IMR-90 (cell line): Measurements from ENCODE around the gene BUB1B. TPM values are rescaled to one million over a fixed set of nuclear protein-coding genes. Genes with fewer than 3 reads are reported as not detected.
"Not testable (repeated sequence)": the region's sequence is repeated elsewhere in the genome, so short reads cannot be mapped to it uniquely, and the experiment has no call there.

Source experiments
- ATAC-seq: fragments of 200-7000 bp; cut with Tn5 transposase; 2 replicates; pipeline ENCODE4 v1.9.1; 2020; ENCODE audit warnings: low read depth, mild to moderate bottlenecking, moderate library complexity
- BruUV-seq: library from RNA; stranded (reverse); fragments of 400-500 nt; replicated peaks from 2 replicates; lab custom pipeline; 2021; lab: Mats Ljungman, UMichigan
- CTCF ChIA-PET: fragments of 300-600 bp; formaldehyde crosslinking; extraction: SDS; loops from one replicate; lab custom pipeline; 2021; ENCODE audit warnings: antibody characterized with exemption; lab: Yijun Ruan, JAX
- POLR2A ChIA-PET: fragments of 300-600 bp; sonication (Branson Sonifier 250); formaldehyde crosslinking; loops from one replicate; lab custom pipeline; 2022; ENCODE audit warnings: antibody characterized with exemption; ENCODE audit not compliant: unreplicated experiment; lab: Charles Lee
- DNase-seq: peaks from one replicate; pipeline ENCODE4 v3.0.0; 2013
- H2AFZ ChIP-seq: replicated peaks from 2 replicates; pipeline ENCODE3; 2013; ENCODE audit warnings: low read length, mild to moderate bottlenecking; ENCODE audit not compliant: poor library complexity
- H2AK5ac ChIP-seq: 2 replicates; pipeline ENCODE4 v1.6.1; 2013; ENCODE audit warnings: low read depth, low read length, inconsistent platforms
- H2AK9ac ChIP-seq: replicated peaks from 2 replicates; pipeline ENCODE3; 2013; ENCODE audit warnings: mild to moderate bottlenecking, low read depth, low read length, moderate library complexity; ENCODE audit not compliant: poor library complexity
- H2BK120ac ChIP-seq: 2 replicates; pipeline ENCODE4 v1.6.1; 2013; ENCODE audit warnings: low read depth, low read length, inconsistent platforms
- H2BK15ac ChIP-seq: 3 replicates; pipeline ENCODE4 v1.6.1; 2013; ENCODE audit warnings: low read depth, low read length, inconsistent platforms
- H2BK20ac ChIP-seq: 2 replicates; pipeline ENCODE4 v1.6.1; 2013; ENCODE audit warnings: low read depth, mild to moderate bottlenecking, inconsistent platforms, low read length, moderate library complexity
- H2BK5ac ChIP-seq: 2 replicates; pipeline ENCODE4 v1.6.1; 2013; ENCODE audit warnings: mild to moderate bottlenecking, low read depth, low read length, inconsistent platforms; ENCODE audit not compliant: poor library complexity, severe bottlenecking
- H3K14ac ChIP-seq: replicated peaks from 2 replicates; pipeline ENCODE4 v1.6.1; 2013; ENCODE audit warnings: low read depth, low read length, inconsistent platforms
- H3K18ac ChIP-seq: 2 replicates; pipeline ENCODE4 v1.6.1; 2013; ENCODE audit warnings: low read depth, low read length, control low read depth
- H3K23ac ChIP-seq: 2 replicates; pipeline ENCODE4 v1.6.1; 2013; ENCODE audit warnings: low read depth, low read length, inconsistent platforms
- H3K27ac ChIP-seq: 2 replicates; pipeline ENCODE4 v1.5.1; 2013; ENCODE audit warnings: mild to moderate bottlenecking, control low read depth, low read length; ENCODE audit not compliant: insufficient read depth
- H3K27me3 ChIP-seq: 2 replicates; pipeline ENCODE4 v1.6.1; 2013; ENCODE audit warnings: low read length; ENCODE audit not compliant: control insufficient read depth, insufficient read depth
- H3K36me3 ChIP-seq: 2 replicates; pipeline ENCODE4 v1.6.1; 2013; ENCODE audit warnings: low read length, mixed read lengths; ENCODE audit not compliant: control insufficient read depth, insufficient read depth
- H3K4ac ChIP-seq: 2 replicates; pipeline ENCODE4 v1.6.1; 2013; ENCODE audit warnings: low read depth, low read length, inconsistent platforms
- H3K4me1 ChIP-seq: 2 replicates; pipeline ENCODE4 v1.6.1; 2013; ENCODE audit warnings: low read length, mixed read lengths; ENCODE audit not compliant: control insufficient read depth, insufficient read depth
- H3K4me2 ChIP-seq: 2 replicates; pipeline ENCODE4 v1.6.1; 2013; ENCODE audit warnings: low read depth, mild to moderate bottlenecking, control low read depth, low read length, moderate library complexity
- H3K4me3 ChIP-seq: 2 replicates; pipeline ENCODE4 v1.5.1; 2013; ENCODE audit warnings: low read depth, mild to moderate bottlenecking, control low read depth, low read length, moderate library complexity; ENCODE audit not compliant: insufficient read depth
- H3K56ac ChIP-seq: 2 replicates; pipeline ENCODE4 v1.6.1; 2013; ENCODE audit warnings: low read length, inconsistent platforms; ENCODE audit not compliant: insufficient read depth; ENCODE audit errors: extremely low read depth
- H3K79me1 ChIP-seq, 2 experiments: 2 replicates each; pipeline ENCODE4 v1.6.1; 2013; ENCODE audit warnings: low read length in 2 of 2, inconsistent platforms in 1 of 2, low read depth in 1 of 2
- H3K9ac ChIP-seq: 2 replicates; pipeline ENCODE4 v1.6.1; 2013; ENCODE audit warnings: low read depth, low read length, control low read depth
- H3K9me1 ChIP-seq: 2 replicates; pipeline ENCODE4 v1.6.1; 2013; ENCODE audit warnings: low read length, inconsistent platforms; ENCODE audit not compliant: insufficient read depth
- H3K9me3 ChIP-seq: 2 replicates; pipeline ENCODE4 v1.6.1; 2013; ENCODE audit warnings: low read length; ENCODE audit not compliant: control insufficient read depth, insufficient read depth
- H4K20me1 ChIP-seq: 2 replicates; pipeline ENCODE4 v1.6.1; 2013; ENCODE audit warnings: low read length, inconsistent platforms; ENCODE audit not compliant: insufficient read depth
- H4K5ac ChIP-seq: 2 replicates; pipeline ENCODE4 v1.6.1; 2013; ENCODE audit warnings: mild to moderate bottlenecking, low read depth, low read length, control low read depth
- H4K8ac ChIP-seq, 2 experiments: 2 replicates each; pipeline ENCODE4 v1.6.1; 2013; ENCODE audit warnings: low read depth in 2 of 2, low read length in 2 of 2, control low read depth in 1 of 2, inconsistent platforms in 1 of 2
- H4K91ac ChIP-seq: 2 replicates; pipeline ENCODE4 v1.6.1; 2013; ENCODE audit warnings: low read depth, low read length, inconsistent platforms; ENCODE audit not compliant: insufficient read depth
- BHLHE40 ChIP-seq: fragments of 150-350 bp; IDR thresholded peaks from 2 replicates; pipeline ENCODE4 v1.6.1; 2016; ENCODE audit warnings: mild to moderate bottlenecking, low read depth, low read length
- CEBPB ChIP-seq: IDR thresholded peaks from 2 replicates; pipeline ENCODE4 v1.6.1; 2012; ENCODE audit warnings: low read depth, low read length, improper control_type of control experiment
- FOS ChIP-seq: fragments of 150-350 bp; IDR thresholded peaks from 2 replicates; pipeline ENCODE4 v1.6.1; 2016; ENCODE audit warnings: low read depth, low read length
- MAFK ChIP-seq: IDR thresholded peaks from 2 replicates; pipeline ENCODE4 v1.6.1; 2012; ENCODE audit warnings: low read depth, low read length, improper control_type of control experiment
- MXI1 ChIP-seq: IDR thresholded peaks from 2 replicates; pipeline ENCODE4 v1.6.1; 2012; ENCODE audit warnings: low read depth, mild to moderate bottlenecking, low read length, moderate library complexity, borderline replicate concordance
- NFE2L2 ChIP-seq: fragments of 150-350 bp; IDR thresholded peaks from 2 replicates; pipeline ENCODE4 v1.6.1; 2016; ENCODE audit warnings: low read depth, mild to moderate bottlenecking, low read length
- RAD21 ChIP-seq: IDR thresholded peaks from 2 replicates; pipeline ENCODE4 v1.6.1; 2012; ENCODE audit warnings: low read length, improper control_type of control experiment
- SMC3 ChIP-seq: fragments of 150-350 bp; IDR thresholded peaks from 2 replicates; pipeline ENCODE4 v1.6.1; 2016; ENCODE audit warnings: low read depth, mild to moderate bottlenecking, antibody characterized with exemption, low read length, moderate library complexity
- WGBS, 2 experiments: methylation state at CpG; one replicate each; pipeline versions ENCODE4 v1.1.5 to v1.1.7; 2013; ENCODE audit warnings: missing lambda C conversion rate in 2 of 2; ENCODE audit not compliant: insufficient read length in 1 of 2; ENCODE audit errors: extremely low coverage in 2 of 2; 5-methylcytosine and 5-hydroxymethylcytosine counted together
- dilution Hi-C: fragments of 300-500 bp; cut with HindIII; formaldehyde crosslinking; loops from one replicate; pipeline ENCODE4 v1.14.3; 2018; ENCODE audit warnings: low sequenced_read_pairs; ENCODE audit not compliant: unreplicated experiment
- in situ Hi-C: fragments of 300-500 bp; cut with MboI; formaldehyde crosslinking; loops from 3 replicates; pipeline ENCODE4 v1.14.3; 2019; ENCODE audit warnings: low sequenced_read_pairs, inconsistent platforms, mixed read lengths
- intact Hi-C: fragments of 100-400 bp; cut with micrococcal nuclease; formaldehyde crosslinking; loops from 2 replicates; pipeline ENCODE4 v1.10.0; 2022
- polyA plus RNA-seq, 3 experiments: library from polyadenylated mRNA; depleted of rRNA; stranded (reverse); fragments of >200 nt; gene quantifications; 2 replicates each; pipeline ENCODE4 v1.2.3, GENCODE V29; 2012; ENCODE audit warnings: low replicate concordance in 1 of 3
- total RNA-seq: library from RNA; depleted of rRNA; stranded (reverse); fragments of >200 nt; gene quantifications from 2 replicates; pipeline ENCODE4 v1.2.3, GENCODE V29; 2012
- TF ChIP-seq, protein P1 (sequence below): fragments of 150-350 bp; IDR thresholded peaks from 2 replicates; pipeline ENCODE4 v1.6.1; 2017; ENCODE audit warnings: mild to moderate bottlenecking, antibody characterized with exemption, low read length, low read depth

BUB1B gene
- total and polyA plus RNA-seq, 2 of the 4 experiments (the other 2 are of a cell fraction): 15.6 to 24.7 TPM

DNA sequence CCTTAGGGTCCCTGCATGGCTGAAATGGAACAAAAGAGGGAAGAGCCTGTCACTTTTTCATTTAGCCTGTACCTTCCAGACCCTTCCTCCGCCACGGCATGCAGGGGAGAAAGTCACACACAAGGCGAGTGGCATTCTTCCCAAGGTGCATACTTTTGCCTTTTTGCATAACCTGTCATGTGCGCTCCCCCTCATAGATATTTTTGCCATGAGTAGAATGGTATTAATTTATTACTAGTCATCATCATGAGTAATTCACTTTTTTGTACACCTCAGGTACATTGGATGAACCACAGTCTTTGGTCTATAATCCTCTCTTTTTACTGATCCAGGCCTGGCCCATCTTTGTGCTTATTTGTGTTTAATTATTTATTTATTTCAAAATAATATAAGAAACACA is 8.9 kb upstream of the BUB1B start:
- no peak overlapping the region for H2BK5ac ChIP-seq
- ATAC-seq (no peak), DNase-seq (no peak)
- no peaks in the 10 kb centered on the region for H4K20me1 ChIP-seq
- H3K79me1 ChIP-seq: no peaks in the 10 kb centered on the region
- no peaks in the 10 kb centered on the region for H3K36me3 ChIP-seq
- no peaks in the 10 kb centered on the region for H3K27me3 ChIP-seq
- H2AK5ac ChIP-seq: no peak overlapping the region
- no peak overlapping the region for H4K91ac ChIP-seq
- no peak overlapping the region for H3K18ac ChIP-seq
- H2BK120ac ChIP-seq: no peak overlapping the region
- no peak overlapping the region for H3K4me3 ChIP-seq
- no peak overlapping the region for H3K4me2 ChIP-seq
- no peak overlapping the region for H2AFZ ChIP-seq
- no peak overlapping the region for H4K8ac ChIP-seq
- H3K27ac ChIP-seq: no peak overlapping the region
- no CpG with 5 or more reads among the region's 4 CpGs for WGBS, 2 experiments
- no peak overlapping the region for H3K23ac ChIP-seq
- no peak overlapping the region for H4K5ac ChIP-seq
- H3K9me3 ChIP-seq: no peaks in the 10 kb centered on the region
- H2BK20ac ChIP-seq: no peak overlapping the region
- 0 out of 2 replicates have a peak, but pooled peaks cover 1% of the 10 kb centered on the region for H3K4me1 ChIP-seq
- in situ Hi-C loops (no loop called here), dilution Hi-C loops (no loop called here), intact Hi-C loops (no loop called here)
- no TSS peak for BruUV-seq
- no peak for TF ChIP-seq MAFK
- TF ChIP-seq CEBPB: no peak
- TF ChIP-seq BHLHE40: no peak
- TF ChIP-seq MXI1: no peak
- TF ChIP-seq SMC3: no peak
- TF ChIP-seq FOS: no peak
- TF ChIP-seq NFE2L2: no peak
- no peak for TF ChIP-seq RAD21
- TF ChIP-seq, protein P1, sequence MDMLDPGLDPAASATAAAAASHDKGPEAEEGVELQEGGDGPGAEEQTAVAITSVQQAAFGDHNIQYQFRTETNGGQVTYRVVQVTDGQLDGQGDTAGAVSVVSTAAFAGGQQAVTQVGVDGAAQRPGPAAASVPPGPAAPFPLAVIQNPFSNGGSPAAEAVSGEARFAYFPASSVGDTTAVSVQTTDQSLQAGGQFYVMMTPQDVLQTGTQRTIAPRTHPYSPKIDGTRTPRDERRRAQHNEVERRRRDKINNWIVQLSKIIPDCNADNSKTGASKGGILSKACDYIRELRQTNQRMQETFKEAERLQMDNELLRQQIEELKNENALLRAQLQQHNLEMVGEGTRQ: no peak
- no peak overlapping the region for H2BK15ac ChIP-seq
- CTCF ChIA-PET: no interaction called here
- H3K9me1 ChIP-seq: no peaks in the 10 kb centered on the region
- H3K9ac ChIP-seq: no peak overlapping the region
- no peak overlapping the region for H3K56ac ChIP-seq
- POLR2A ChIA-PET: no interaction called here
- H3K14ac ChIP-seq: no peak overlapping the region
- no peak overlapping the region for H3K4ac ChIP-seq
- H2AK9ac ChIP-seq: no peak overlapping the region

GRCh38 chr15:40154821-40155220 is 6.0 kb upstream of the BUB1B start:
- H3K27me3 ChIP-seq, H4K5ac ChIP-seq, H3K4ac ChIP-seq, H2AK9ac ChIP-seq, H2AK5ac ChIP-seq, H3K27ac ChIP-seq, H3K56ac ChIP-seq, H3K9me3 ChIP-seq, ATAC-seq, H3K14ac ChIP-seq, DNase-seq, H2BK15ac ChIP-seq, H2BK120ac ChIP-seq, in situ Hi-C loops, H4K91ac ChIP-seq, H2BK5ac ChIP-seq, H3K4me1 ChIP-seq, H2BK20ac ChIP-seq, H3K9me1 ChIP-seq, H3K18ac ChIP-seq, POLR2A ChIA-PET, H4K20me1 ChIP-seq, H3K9ac ChIP-seq, H3K36me3 ChIP-seq, H3K23ac ChIP-seq, H2AFZ ChIP-seq, intact Hi-C loops, H4K8ac ChIP-seq, CTCF ChIA-PET, H3K4me3 ChIP-seq, H3K4me2 ChIP-seq, dilution Hi-C loops, BruUV-seq, H3K79me1 ChIP-seq: not testable (repeated sequence)
- WGBS, 2 experiments: no CpG with 5 or more reads among the region's 1 CpG
